ENCODE measurements around the gene RASGEF1B. TPM values are rescaled to one million over a fixed set of nuclear protein-coding genes. Genes with fewer than 3 reads are reported as not detected.
"Not testable (repeated sequence)": the region's sequence is repeated elsewhere in the genome, so short reads cannot be mapped to it uniquely, and the experiment has no call there.

Gene RASGEF1B
- total RNA-seq, 4 donors from 2014 or later = 0.77 to 25.9 (median 12.2) TPM

- Histone ChIP-seq H3K9me3 (no peaks in the 10 kb centered on the region), H3K4me1 (no peaks in the 10 kb centered on the region), H3K27ac (no peak overlapping the region), H3K36me3 (no peaks in the 10 kb centered on the region), H3K4me3 (no peak overlapping the region), H3K27me3 (no peaks in the 10 kb centered on the region)
- no peak for TF ChIP-seq CTCF (IDR thresholded peaks at IDR 0.05)
- TF ChIP-seq POLR2A (IDR thresholded peaks at IDR 0.05) = no peak
- intact Hi-C loops (cut with DNase I; ENCODE audit: low total_unique reads) = no loop called here
- DNase-seq = no peak
These were observed 18.9 kb upstream of the RASGEF1B start for GRCh38 chr4:81490403-81491160.

- H3K9me3 ChIP-seq = no peaks in the 10 kb centered on the region
- H3K27me3 ChIP-seq = no peaks in the 10 kb centered on the region
- H3K4me1 ChIP-seq = no peaks in the 10 kb centered on the region
- no peak overlapping the region for H3K4me3 ChIP-seq
- no peak for DNase-seq
- intact Hi-C loops (cut with DNase I; ENCODE audit: low total_unique reads) = no loop called here
- H3K27ac ChIP-seq = no peak overlapping the region
- H3K36me3 ChIP-seq = no peaks in the 10 kb centered on the region
- TF ChIP-seq POLR2A (IDR thresholded peaks at IDR 0.05) (no peak), CTCF (IDR thresholded peaks at IDR 0.05) (no peak)
These were observed 14.8 kb upstream of the RASGEF1B start for GRCh38 chr4:81486502-81486901.

GRCh38 chr4:81485310-81485980 is 13.7 kb upstream of the RASGEF1B start:
- Histone ChIP-seq H3K36me3 (no peaks in the 10 kb centered on the region), H3K9me3 (no peaks in the 10 kb centered on the region), H3K27ac (no peak overlapping the region), H3K27me3 (no peaks in the 10 kb centered on the region), H3K4me3 (no peak overlapping the region), H3K4me1 (no peaks in the 10 kb centered on the region)
- no peak for TF ChIP-seq POLR2A (IDR thresholded peaks at IDR 0.05)
- no peak for TF ChIP-seq CTCF (IDR thresholded peaks at IDR 0.05)
- no peak for DNase-seq
- intact Hi-C loops (cut with DNase I; ENCODE audit: low total_unique reads) = no loop called here

- no peak for TF ChIP-seq POLR2A (IDR thresholded peaks at IDR 0.05)
- TF ChIP-seq CTCF (IDR thresholded peaks at IDR 0.05) = no peak
- no peak for DNase-seq
- no peaks in the 10 kb centered on the region for H3K27me3 ChIP-seq
- no peak overlapping the region for H3K27ac ChIP-seq
- intact Hi-C loops (cut with DNase I; ENCODE audit: low total_unique reads) = no loop called here
- H3K36me3 ChIP-seq = no peaks in the 10 kb centered on the region
- H3K4me3 ChIP-seq = no peak overlapping the region
- no peaks in the 10 kb centered on the region for H3K9me3 ChIP-seq
- no peaks in the 10 kb centered on the region for H3K4me1 ChIP-seq
These were observed 10.6 kb upstream of the RASGEF1B start for GRCh38 chr4:81482326-81482725.

- no peaks in the 10 kb centered on the region for H3K36me3 ChIP-seq
- no peak overlapping the region for H3K27ac ChIP-seq
- no peak for DNase-seq
- H3K4me3 ChIP-seq = no peak overlapping the region
- no peaks in the 10 kb centered on the region for H3K4me1 ChIP-seq
- intact Hi-C loops (cut with DNase I; ENCODE audit: low total_unique reads) = no loop called here
- no peaks in the 10 kb centered on the region for H3K27me3 ChIP-seq
- TF ChIP-seq POLR2A (IDR thresholded peaks at IDR 0.05) = no peak
- no peak for TF ChIP-seq CTCF (IDR thresholded peaks at IDR 0.05)
- no peaks in the 10 kb centered on the region for H3K9me3 ChIP-seq
These were observed 9.4 kb upstream of the RASGEF1B start for GRCh38 chr4:81481151-81481550.

- intact Hi-C loops (cut with DNase I; ENCODE audit: low total_unique reads); H3K36me3 ChIP-seq; H3K9me3 ChIP-seq; H3K4me1 ChIP-seq; H3K4me3 ChIP-seq; DNase-seq; H3K27ac ChIP-seq; H3K27me3 ChIP-seq: not testable (repeated sequence)
These were observed 7.9 kb upstream of the RASGEF1B start for GRCh38 chr4:81479573-81479972.

- H3K36me3 ChIP-seq; H3K4me1 ChIP-seq; intact Hi-C loops (cut with DNase I; ENCODE audit: low total_unique reads); H3K27me3 ChIP-seq; H3K4me3 ChIP-seq; DNase-seq; H3K9me3 ChIP-seq; H3K27ac ChIP-seq: not testable (repeated sequence)
These were observed 1.9 kb upstream of the RASGEF1B start for GRCh38 chr4:81473331-81474265.

All from uterus (tissue), 4 donors.